ENCODE measurements around the gene MTHFSD. TPM values are rescaled to one million over a fixed set of nuclear protein-coding genes. Genes with fewer than 3 reads are reported as not detected.
A peak's percentile ranks its signal among the peaks of the same experiment; 100 is the strongest.

The MTHFSD gene
- total RNA-seq, 1 donor from 2014 or later, result 29.0 TPM

GRCh38 chr16:86530251-86531190, 24.5 kb downstream of the MTHFSD start:
- DNase-seq (ENCODE audit: low spot score), result no peak

GRCh38 chr16:86529160-86529559, 25.9 kb downstream of the MTHFSD start:
- DNase-seq (ENCODE audit: low spot score), result no peak

GRCh38 chr16:86528061-86528929, 26.7 kb downstream of the MTHFSD start:
- DNase-seq (ENCODE audit: low spot score), result no peak

DNA sequence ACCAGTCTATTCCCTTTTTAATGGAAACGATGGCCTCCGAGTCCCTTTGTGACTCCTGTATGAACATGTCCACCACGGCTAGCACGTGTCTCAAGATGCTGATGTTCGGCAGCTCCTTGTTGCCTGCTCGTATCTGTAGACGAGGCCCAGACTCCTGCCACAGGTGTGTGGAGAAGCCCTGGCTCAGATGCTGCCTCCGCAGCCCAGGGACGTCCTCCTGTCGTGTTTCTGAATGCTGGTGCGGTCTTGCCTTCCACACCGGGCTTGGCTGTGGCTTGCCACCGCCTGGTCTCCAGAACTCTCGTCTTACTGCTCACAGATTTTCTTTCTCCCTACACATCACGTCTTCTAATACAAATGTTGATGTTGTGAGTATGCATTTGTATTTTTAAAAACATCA, 27.7 kb downstream of the MTHFSD start:
- DNase-seq (ENCODE audit: low spot score), result no peak

- DNase-seq (ENCODE audit: low spot score), result no peak
Observed at GRCh38 chr16:86525696-86526095, 29.3 kb downstream of the MTHFSD start.

GRCh38 chr16:86524029-86524428, 31.0 kb downstream of the MTHFSD start:
- no peak for DNase-seq (ENCODE audit: low spot score)

DNA sequence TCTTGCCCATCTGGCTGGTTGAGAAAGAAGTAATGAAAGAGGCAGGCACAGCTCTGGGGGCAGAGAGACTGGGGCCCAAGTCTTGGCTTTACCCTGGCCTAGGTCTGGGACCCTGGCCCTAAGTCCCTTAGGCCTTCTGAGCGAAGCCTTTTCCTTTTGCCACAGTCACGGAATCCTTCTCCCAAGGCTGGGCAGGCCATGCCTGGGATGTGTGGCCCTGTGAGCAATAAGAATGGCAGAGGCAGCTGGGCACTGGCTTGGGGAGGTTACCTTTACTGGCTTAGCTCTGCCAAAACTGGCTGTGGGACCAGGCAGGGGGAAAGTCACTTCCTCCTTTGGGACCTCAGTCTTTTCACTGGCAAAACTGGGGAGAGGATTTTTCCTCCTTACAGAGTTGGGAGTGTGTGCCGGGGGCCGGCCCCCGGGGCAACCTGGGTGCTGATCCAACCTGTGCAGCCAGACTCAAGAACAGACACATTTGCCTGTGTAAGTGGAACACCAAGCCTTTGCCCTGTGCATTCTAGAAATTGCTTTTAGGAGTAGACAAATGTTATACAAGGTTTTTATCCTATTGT, 31.8 kb downstream of the MTHFSD start:
- DNase-seq (ENCODE audit: low spot score), result no peak

- no peak for DNase-seq (ENCODE audit: low spot score)
Observed at GRCh38 chr16:86522634-86523033, 32.4 kb downstream of the MTHFSD start.

DNA sequence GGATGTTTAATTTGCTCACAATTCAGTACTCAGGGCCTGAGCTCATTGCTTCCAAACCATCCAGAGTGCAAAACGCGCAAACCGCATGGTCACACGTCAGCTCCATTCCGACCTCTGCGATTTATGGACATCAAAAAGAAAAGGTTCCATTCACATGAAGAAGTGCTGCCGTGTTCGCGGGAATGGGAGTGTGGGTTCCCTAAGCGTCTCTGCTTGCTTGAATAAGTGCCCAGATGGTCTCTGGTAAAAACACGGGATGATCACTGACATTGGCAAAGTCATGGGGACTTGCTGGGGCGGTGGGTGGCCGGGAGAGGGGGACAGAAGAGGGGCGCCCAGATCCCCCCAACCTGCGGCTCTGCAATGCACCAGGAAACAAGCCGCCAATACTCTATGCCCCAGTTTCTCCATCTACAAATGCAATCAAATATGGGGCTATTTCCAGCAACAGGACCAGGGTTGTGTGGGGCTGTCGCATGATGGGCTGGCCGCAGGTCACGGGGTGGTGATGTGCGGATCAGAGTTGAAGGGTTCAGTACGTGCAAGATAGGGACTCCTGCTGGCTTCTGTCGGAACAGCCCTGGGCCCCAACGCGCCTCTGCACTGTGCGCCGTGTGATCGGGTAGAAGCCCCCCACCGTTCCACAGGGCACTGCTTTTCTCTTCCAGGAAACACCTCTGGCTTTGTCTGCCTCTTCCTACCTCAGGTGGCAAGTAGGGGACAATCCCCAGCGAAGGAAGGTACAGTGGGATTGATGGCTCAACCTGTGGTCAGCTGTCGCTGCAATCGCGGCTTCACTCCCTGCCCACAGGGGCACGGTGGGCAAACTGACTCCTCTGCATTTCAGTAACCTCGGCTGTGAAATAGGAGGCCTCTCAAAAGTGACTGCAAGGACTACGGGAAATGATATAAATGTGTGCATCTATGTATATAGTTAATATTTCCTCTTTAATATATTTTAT, 33.5 kb downstream of the MTHFSD start:
- DNase-seq (ENCODE audit: low spot score), result no peak

DNA sequence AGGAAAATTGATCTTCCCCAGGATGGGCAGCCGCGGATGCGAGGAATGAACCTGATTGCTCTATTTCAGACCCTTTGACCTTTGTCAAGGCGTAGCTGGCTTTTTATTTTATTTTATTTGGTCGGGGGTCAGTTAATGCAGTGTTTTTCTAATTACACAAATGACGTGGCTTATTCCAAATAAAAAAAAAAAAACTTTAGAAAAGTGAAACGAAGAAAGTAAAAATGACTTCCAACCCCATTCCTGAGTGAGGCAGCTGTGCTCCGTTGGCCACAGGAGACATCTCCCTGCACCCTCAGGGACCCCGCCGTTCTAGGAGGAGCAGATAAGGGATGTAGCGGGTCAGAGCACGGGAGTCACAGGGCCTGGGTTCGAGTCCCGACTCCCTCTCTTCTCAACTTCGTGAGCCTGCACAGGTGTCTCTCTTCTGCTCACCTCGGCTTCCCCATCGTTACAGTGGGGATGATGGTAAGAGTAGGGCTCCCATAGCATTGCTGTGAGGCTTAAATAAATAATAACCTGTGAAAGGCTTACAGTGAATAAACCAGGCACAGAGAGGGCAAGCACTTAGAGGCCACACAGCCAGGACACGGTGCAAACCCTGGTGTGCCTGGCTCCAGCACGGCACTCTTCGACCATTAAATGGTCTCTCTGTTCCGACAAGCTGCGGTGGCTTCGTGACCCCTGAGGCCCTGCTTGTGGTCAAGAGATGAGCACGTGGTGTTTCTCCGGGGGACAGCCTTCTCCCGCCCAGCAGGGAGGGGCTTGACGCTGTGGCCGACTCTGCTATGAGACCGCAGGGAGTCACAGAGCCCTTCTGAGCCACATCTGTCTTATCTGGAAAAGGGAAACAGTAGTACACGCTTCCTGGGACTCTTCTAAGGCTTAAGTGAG, 34.5 kb downstream of the MTHFSD start:
- DNase-seq (ENCODE audit: low spot score), result no peak

DNA sequence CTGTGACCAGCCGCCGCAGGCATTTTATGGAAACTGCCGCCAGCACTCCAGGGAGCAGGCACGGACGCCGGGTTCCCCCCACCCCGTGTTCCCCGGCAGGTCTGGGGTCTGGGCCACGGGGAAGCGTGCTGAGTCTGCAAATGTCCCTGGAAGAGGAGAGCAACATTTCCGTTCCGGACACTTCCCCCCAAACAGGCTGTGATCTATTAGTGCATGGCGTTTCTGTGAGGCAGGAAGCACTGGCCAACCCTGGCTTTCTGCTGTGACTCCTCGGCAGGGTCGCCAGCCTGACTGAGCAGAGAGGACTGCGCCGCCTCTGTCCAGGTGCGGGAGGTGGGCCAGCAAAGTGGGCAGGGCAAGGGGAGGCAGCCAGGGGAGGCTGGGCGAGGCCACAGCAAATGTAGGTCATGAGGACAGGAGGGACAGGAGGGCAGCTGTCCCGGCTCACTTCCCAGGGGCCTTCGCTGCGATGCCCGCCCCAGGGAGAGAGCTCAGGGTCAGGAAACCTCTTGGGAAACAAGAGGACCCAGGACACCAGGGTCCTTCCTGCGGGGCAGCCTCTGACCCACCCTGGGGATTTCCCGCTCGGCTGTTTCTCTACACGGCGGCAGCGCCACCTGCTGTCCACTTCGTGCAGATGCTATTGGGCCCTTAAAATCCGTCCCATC, 35.3 kb downstream of the MTHFSD start:
- DNase-seq (ENCODE audit: low spot score), result no peak

DNA sequence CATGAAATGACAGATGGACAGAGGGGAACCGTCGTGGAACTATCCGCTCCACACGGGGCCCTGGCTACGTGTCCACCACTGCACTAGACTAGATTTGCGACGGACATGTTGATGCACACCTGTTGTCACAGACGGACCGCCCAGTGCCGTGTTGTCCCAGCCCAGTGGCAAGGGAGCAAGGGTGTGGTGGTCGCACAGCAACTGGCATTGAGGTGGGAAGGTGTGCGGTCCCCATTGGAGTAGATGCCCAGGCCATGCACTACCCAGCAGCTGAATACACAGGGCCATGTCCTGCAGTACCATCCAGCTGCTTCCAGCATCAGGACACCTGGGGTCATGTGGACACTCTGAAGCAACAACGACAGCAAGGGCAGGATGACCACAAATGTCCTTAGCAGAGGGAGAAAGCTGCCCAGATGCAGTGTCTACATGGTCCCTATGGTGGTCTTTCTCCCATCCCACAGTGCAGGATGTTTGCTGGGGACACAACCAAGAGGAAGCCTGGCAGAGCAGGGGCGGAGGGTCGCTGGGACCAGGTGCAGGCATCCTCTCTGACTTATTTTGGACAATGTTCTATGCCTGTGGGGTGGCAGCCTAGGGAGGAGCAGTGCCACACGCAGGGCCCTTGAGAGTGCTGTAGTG, 35.9 kb downstream of the MTHFSD start:
- DNase-seq (ENCODE audit: low spot score), result no peak

- peak; percentile 68 for DNase-seq (ENCODE audit: low spot score)
Observed at GRCh38 chr16:86517652-86518258, 37.3 kb downstream of the MTHFSD start.

- no peak for DNase-seq (ENCODE audit: low spot score)
Observed at GRCh38 chr16:86517033-86517432, 38.0 kb downstream of the MTHFSD start.

GRCh38 chr16:86516623-86517003, 38.4 kb downstream of the MTHFSD start:
- no peak for DNase-seq (ENCODE audit: low spot score)

DNA sequence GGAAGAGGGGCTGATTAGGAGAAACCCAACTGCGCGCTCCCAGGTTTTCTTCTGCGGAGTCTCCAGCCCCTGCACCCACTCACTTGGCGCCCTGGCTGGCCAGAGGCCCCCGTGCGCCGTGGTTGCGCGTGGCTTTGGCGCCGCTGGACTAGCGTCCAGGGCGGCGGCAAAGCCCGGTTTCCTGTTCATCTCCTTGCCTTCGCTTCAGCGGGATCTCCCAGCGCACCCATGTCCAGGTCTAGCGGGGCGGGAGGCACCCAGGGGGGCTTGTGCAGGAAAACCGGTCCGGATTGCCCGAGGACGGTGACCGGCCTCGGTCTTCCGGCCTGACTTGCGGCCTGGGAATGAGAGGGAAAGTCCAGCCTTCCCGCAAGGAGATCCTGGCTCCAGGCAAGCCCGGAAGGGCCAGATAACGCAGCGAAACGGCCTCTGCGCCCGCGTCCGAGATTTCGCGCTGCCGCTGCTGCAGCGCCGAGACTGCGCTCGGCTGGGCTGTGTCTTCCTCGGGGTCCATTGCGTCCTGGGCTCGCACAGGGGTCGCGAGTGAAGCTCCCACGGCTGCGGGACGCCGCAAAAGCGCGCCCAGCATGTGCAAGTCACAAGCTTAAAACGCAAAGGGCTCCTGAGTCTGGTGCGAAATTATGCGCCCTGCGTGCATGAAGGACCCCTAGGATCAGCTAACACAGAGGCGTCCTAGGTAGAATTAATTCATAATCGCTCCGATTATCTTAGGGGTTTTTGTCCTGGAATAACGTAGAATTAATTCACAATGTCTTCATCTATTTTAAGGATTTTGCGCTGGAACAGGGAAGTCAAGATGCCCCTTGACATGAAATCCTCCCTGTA, 39.0 kb downstream of the MTHFSD start:
- DNase-seq (ENCODE audit: low spot score), result no peak

GRCh38 chr16:86515413-86515776, 39.6 kb downstream of the MTHFSD start:
- DNase-seq (ENCODE audit: low spot score), result no peak

Data from mucosa of gallbladder (tissue), 1 donor.